K562 (cell line): Measurements from ENCODE around the gene HNRNPA2B1. TPM values are rescaled to one million over a fixed set of nuclear protein-coding genes. Genes with fewer than 3 reads are reported as not detected.

Source experiments
- NCOR1 ChIP-seq: fragments of 450-650 bp; IDR thresholded peaks from 2 replicates; pipeline ENCODE4 v1.6.1; 2016; ENCODE audit warnings: mild to moderate bottlenecking, moderate library complexity
- ZBTB7A ChIP-seq: IDR thresholded peaks from 2 replicates; pipeline ENCODE4 v1.6.1; 2011; ENCODE audit warnings: low read depth, mild to moderate bottlenecking, low read length, moderate library complexity, borderline replicate concordance; ENCODE audit not compliant: control insufficient read depth
- ZNF212 ChIP-seq: fragments of 450-650 bp; formaldehyde crosslinking; IDR thresholded peaks from 2 replicates; pipeline ENCODE4 v1.4.0; 2020; ENCODE audit warnings: mild to moderate bottlenecking
- ZNF274 ChIP-seq: IDR thresholded peaks from 2 replicates; pipeline ENCODE4 v1.6.1; 2011; ENCODE audit warnings: low read depth, mild to moderate bottlenecking, low read length, moderate library complexity, borderline replicate concordance
- ZNF584 ChIP-seq: fragments of 200-800 bp; sonication (Bioruptor generic); IDR thresholded peaks from 2 replicates; pipeline ENCODE4 v1.6.1; 2016; ENCODE audit warnings: low read depth, mild to moderate bottlenecking, missing genetic modification characterization, missing compliant biosample characterization
- polyA plus RNA-seq, 8 experiments: library from polyadenylated mRNA; depleted of rRNA in 4 of 8; stranded (reverse) in 5 of 8; unstranded in 3 of 8; fragments of >200 nt; fragmentation: Nextera tagmentation in 2 of 8; fragmentation: Illumina TruSeq in 1 of 8; extraction: Ambion mirVana in 2 of 8; extraction: Trizol in 1 of 8; gene quantifications; 2 replicates each; pipeline versions ENCODE4 v1.2.1 to v1.2.3, GENCODE V29; 2011 to 2014; ENCODE audit warnings: inconsistent platforms in 1 of 8, missing spikeins in 1 of 8
- total RNA-seq, 7 experiments: library from RNA; depleted of rRNA in 6 of 7; stranded (reverse); fragments of >200 nt in 6 of 7; fragmentation: Illumina TruSeq in 2 of 7; extraction: Trizol in 2 of 7; gene quantifications; 2 replicates each; pipeline versions ENCODE4 v1.2.1 to v1.2.3, GENCODE V29; 2011 to 2021; ENCODE audit warnings: low replicate concordance in 1 of 7
- TF ChIP-seq, protein P1 (sequence below): fragments of 250-450 bp; sonication (Bioruptor Pico); IDR thresholded peaks from 2 replicates; pipeline ENCODE4 v1.5.0; 2022; ENCODE audit warnings: mild to moderate bottlenecking
- TF ChIP-seq, protein P2 (sequence below): sonication (generic); formaldehyde crosslinking; IDR thresholded peaks from 2 replicates; pipeline ENCODE4 v1.8.0; 2023; ENCODE audit warnings: missing genetic modification reagents, mild to moderate bottlenecking, borderline replicate concordance
- TF ChIP-seq, protein P3 (sequence below): fragments of 450-650 bp; IDR thresholded peaks from 2 replicates; pipeline ENCODE4 v1.7.1; 2018; ENCODE audit warnings: mild to moderate bottlenecking, low read depth; ENCODE audit not compliant: partially characterized antibody
- TF ChIP-seq, protein P4 (sequence below): sonication (generic); formaldehyde crosslinking; IDR thresholded peaks from 2 replicates; pipeline ENCODE4 v1.8.1; 2023; ENCODE audit warnings: missing genetic modification reagents, mild to moderate bottlenecking, borderline replicate concordance

The HNRNPA2B1 gene
- total and polyA plus RNA-seq, 9 of the 15 experiments (the other 6 are each of a cell fraction or from before 2014, with no cell fraction given): 630 to 1,989 (median 865) TPM

DNA sequence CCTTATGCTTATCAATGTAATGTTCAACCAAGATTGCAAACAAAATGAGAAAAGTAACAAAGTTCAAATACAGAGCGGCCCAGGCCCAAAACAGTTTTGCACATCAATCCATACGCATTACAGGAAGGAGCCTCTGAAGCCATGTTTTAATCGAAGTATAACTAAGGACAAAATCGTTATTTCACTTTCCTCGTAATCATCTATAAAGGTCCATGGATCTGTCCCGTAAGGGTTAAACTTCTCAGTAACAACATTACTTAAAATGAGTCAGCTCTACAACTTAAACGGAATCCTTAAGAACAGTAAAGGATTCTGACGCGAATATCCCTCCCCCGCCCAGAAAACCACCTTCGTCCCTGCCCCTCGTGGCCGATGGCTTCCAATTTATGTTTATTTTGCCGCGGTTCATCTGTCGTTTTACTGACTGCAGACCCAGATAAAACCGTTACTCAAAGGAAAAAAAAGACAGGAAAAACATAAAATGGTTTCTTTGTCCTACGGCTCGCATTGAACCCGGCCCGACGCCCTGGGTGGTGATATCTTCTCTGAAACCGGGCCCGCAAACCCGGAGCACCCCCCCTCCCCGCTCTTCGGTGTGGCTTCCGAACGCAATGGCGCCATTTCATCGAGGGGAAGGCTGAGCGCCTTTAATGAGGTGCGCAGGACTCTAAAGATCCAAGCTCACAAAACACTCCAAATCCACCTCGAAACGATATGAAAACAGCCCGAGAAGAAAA lies 1.1 kb downstream of the HNRNPA2B1 start (continued):
- TF ChIP-seq ZBTB7A: no peak
- TF ChIP-seq ZNF212 (CRISPR knock-in tag): no peak
- TF ChIP-seq ZNF274: no peak
- TF ChIP-seq, protein P1, sequence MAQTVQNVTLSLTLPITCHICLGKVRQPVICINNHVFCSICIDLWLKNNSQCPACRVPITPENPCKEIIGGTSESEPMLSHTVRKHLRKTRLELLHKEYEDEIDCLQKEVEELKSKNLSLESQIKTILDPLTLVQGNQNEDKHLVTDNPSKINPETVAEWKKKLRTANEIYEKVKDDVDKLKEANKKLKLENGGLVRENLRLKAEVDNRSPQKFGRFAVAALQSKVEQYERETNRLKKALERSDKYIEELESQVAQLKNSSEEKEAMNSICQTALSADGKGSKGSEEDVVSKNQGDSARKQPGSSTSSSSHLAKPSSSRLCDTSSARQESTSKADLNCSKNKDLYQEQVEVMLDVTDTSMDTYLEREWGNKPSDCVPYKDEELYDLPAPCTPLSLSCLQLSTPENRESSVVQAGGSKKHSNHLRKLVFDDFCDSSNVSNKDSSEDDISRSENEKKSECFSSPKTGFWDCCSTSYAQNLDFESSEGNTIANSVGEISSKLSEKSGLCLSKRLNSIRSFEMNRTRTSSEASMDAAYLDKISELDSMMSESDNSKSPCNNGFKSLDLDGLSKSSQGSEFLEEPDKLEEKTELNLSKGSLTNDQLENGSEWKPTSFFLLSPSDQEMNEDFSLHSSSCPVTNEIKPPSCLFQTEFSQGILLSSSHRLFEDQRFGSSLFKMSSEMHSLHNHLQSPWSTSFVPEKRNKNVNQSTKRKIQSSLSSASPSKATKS (CRISPR knock-in tag): no peak
- no peak for TF ChIP-seq ZNF584 (CRISPR knock-in tag)
- TF ChIP-seq, protein P2, sequence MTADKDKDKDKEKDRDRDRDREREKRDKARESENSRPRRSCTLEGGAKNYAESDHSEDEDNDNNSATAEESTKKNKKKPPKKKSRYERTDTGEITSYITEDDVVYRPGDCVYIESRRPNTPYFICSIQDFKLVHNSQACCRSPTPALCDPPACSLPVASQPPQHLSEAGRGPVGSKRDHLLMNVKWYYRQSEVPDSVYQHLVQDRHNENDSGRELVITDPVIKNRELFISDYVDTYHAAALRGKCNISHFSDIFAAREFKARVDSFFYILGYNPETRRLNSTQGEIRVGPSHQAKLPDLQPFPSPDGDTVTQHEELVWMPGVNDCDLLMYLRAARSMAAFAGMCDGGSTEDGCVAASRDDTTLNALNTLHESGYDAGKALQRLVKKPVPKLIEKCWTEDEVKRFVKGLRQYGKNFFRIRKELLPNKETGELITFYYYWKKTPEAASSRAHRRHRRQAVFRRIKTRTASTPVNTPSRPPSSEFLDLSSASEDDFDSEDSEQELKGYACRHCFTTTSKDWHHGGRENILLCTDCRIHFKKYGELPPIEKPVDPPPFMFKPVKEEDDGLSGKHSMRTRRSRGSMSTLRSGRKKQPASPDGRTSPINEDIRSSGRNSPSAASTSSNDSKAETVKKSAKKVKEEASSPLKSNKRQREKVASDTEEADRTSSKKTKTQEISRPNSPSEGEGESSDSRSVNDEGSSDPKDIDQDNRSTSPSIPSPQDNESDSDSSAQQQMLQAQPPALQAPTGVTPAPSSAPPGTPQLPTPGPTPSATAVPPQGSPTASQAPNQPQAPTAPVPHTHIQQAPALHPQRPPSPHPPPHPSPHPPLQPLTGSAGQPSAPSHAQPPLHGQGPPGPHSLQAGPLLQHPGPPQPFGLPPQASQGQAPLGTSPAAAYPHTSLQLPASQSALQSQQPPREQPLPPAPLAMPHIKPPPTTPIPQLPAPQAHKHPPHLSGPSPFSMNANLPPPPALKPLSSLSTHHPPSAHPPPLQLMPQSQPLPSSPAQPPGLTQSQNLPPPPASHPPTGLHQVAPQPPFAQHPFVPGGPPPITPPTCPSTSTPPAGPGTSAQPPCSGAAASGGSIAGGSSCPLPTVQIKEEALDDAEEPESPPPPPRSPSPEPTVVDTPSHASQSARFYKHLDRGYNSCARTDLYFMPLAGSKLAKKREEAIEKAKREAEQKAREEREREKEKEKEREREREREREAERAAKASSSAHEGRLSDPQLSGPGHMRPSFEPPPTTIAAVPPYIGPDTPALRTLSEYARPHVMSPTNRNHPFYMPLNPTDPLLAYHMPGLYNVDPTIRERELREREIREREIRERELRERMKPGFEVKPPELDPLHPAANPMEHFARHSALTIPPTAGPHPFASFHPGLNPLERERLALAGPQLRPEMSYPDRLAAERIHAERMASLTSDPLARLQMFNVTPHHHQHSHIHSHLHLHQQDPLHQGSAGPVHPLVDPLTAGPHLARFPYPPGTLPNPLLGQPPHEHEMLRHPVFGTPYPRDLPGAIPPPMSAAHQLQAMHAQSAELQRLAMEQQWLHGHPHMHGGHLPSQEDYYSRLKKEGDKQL (CRISPR knock-in tag): no peak
- TF ChIP-seq, protein P3, sequence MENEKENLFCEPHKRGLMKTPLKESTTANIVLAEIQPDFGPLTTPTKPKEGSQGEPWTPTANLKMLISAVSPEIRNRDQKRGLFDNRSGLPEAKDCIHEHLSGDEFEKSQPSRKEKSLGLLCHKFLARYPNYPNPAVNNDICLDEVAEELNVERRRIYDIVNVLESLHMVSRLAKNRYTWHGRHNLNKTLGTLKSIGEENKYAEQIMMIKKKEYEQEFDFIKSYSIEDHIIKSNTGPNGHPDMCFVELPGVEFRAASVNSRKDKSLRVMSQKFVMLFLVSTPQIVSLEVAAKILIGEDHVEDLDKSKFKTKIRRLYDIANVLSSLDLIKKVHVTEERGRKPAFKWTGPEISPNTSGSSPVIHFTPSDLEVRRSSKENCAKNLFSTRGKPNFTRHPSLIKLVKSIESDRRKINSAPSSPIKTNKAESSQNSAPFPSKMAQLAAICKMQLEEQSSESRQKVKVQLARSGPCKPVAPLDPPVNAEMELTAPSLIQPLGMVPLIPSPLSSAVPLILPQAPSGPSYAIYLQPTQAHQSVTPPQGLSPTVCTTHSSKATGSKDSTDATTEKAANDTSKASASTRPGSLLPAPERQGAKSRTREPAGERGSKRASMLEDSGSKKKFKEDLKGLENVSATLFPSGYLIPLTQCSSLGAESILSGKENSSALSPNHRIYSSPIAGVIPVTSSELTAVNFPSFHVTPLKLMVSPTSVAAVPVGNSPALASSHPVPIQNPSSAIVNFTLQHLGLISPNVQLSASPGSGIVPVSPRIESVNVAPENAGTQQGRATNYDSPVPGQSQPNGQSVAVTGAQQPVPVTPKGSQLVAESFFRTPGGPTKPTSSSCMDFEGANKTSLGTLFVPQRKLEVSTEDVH: no peak
- TF ChIP-seq, protein P4, sequence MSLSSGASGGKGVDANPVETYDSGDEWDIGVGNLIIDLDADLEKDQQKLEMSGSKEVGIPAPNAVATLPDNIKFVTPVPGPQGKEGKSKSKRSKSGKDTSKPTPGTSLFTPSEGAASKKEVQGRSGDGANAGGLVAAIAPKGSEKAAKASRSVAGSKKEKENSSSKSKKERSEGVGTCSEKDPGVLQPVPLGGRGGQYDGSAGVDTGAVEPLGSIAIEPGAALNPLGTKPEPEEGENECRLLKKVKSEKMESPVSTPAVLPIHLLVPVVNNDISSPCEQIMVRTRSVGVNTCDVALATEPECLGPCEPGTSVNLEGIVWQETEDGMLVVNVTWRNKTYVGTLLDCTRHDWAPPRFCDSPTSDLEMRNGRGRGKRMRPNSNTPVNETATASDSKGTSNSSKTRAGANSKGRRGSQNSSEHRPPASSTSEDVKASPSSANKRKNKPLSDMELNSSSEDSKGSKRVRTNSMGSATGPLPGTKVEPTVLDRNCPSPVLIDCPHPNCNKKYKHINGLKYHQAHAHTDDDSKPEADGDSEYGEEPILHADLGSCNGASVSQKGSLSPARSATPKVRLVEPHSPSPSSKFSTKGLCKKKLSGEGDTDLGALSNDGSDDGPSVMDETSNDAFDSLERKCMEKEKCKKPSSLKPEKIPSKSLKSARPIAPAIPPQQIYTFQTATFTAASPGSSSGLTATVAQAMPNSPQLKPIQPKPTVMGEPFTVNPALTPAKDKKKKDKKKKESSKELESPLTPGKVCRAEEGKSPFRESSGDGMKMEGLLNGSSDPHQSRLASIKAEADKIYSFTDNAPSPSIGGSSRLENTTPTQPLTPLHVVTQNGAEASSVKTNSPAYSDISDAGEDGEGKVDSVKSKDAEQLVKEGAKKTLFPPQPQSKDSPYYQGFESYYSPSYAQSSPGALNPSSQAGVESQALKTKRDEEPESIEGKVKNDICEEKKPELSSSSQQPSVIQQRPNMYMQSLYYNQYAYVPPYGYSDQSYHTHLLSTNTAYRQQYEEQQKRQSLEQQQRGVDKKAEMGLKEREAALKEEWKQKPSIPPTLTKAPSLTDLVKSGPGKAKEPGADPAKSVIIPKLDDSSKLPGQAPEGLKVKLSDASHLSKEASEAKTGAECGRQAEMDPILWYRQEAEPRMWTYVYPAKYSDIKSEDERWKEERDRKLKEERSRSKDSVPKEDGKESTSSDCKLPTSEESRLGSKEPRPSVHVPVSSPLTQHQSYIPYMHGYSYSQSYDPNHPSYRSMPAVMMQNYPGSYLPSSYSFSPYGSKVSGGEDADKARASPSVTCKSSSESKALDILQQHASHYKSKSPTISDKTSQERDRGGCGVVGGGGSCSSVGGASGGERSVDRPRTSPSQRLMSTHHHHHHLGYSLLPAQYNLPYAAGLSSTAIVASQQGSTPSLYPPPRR (CRISPR knock-in tag): no peak
- TF ChIP-seq NCOR1: peak; percentile 34; the same call in 1 of the 2 replicates
